Ovary (tissue), 9 donors: ENCODE measurements around the gene C8G. TPM values are rescaled to one million over a fixed set of nuclear protein-coding genes. Genes with fewer than 3 reads are reported as not detected.
A peak's percentile ranks its signal among the peaks of the same experiment; 100 is the strongest.

Experiments used
- DNase-seq, 5 donors: peaks; one replicate each; pipeline ENCODE4 v3.0.0-alpha.2; 2019 to 2020
- H3K27ac ChIP-seq, 2 donors: fragments of 200-600 bp; one replicate each; pipeline versions ENCODE4 v1.5.1 to v1.8.0; 2019 to 2022
- H3K27me3 ChIP-seq: fragments of 200-600 bp; one replicate; pipeline ENCODE4 v1.8.0; 2022
- H3K36me3 ChIP-seq: fragments of 200-600 bp; sonication (generic); one replicate; pipeline ENCODE4 v1.5.1; 2019
- H3K4me1 ChIP-seq: one replicate; pipeline ENCODE4 v1.8.1; 2013; ENCODE audit warnings: mild to moderate bottlenecking, moderate library complexity; ENCODE audit not compliant: insufficient read depth
- H3K4me3 ChIP-seq: fragments of 200-600 bp; sonication (generic); one replicate; pipeline ENCODE4 v1.5.1; 2017
- H3K9me3 ChIP-seq, 2 donors: fragments of 200-600 bp in 1 of 2; sonication (generic) in 1 of 2; one replicate each; pipeline versions ENCODE4 v1.5.1 to v1.8.1; 2013 to 2019; ENCODE audit warnings: mild to moderate bottlenecking in 1 of 2, moderate library complexity in 1 of 2
- CTCF ChIP-seq, 3 donors: fragments of 450-650 bp in 2 of 3; fragments of 200-600 bp in 1 of 3; IDR thresholded peaks; one replicate each; pipeline versions ENCODE4 v1.5.1 to v1.8.0; 2016 to 2022; ENCODE audit warnings: antibody characterized with exemption in 3 of 3, mild to moderate bottlenecking in 1 of 3
- EP300 ChIP-seq: sonication (generic); formaldehyde crosslinking; IDR thresholded peaks from one replicate; pipeline ENCODE4 v1.6.1; 2017; ENCODE audit warnings: antibody characterized with exemption
- POLR2A ChIP-seq: fragments of 450-650 bp; IDR thresholded peaks from one replicate; pipeline ENCODE4 v1.6.1; 2017; ENCODE audit warnings: antibody characterized with exemption, mild to moderate bottlenecking, moderate library complexity
- WGBS, 3 donors: extraction: QIAGEN DNeasy Blood & Tissue Kit in 1 of 3; methylation state at CpG; one replicate each; pipeline versions ENCODE4 v1.1.5 to v1.1.7; 2013 to 2017; 5-methylcytosine and 5-hydroxymethylcytosine counted together
- intact Hi-C, 4 donors: fragments of 100-400 bp; cut with DNase I; formaldehyde crosslinking; loops; one replicate each; pipeline versions ENCODE4 v1.11.0 to v1.15.1; 2022 to 2023
- polyA plus RNA-seq, 2 donors: library from polyadenylated mRNA; stranded (reverse); fragments of 200-250 nt in 1 of 2; fragments of 350-450 nt in 1 of 2; fragmentation: Illumina TruSeq in 1 of 2; extraction: RNeasy Lipid Tissue Mini Kit (QIAGEN cat#74804) in 1 of 2; gene quantifications; one replicate each; pipeline ENCODE4 v1.2.3, GENCODE V29; 2013 to 2014
- total RNA-seq, 7 donors: library from RNA; depleted of rRNA in 2 of 7; stranded (reverse); fragments of >200 nt in 2 of 7; fragmentation: NEBNext Ultra II Directional in 3 of 7; extraction: Animal tissue kit (Norgen Biotek cat#: 25700) in 3 of 7; gene quantifications; one replicate each; pipeline versions ENCODE4 v1.1.0 to v1.2.4, GENCODE V29; 2016 to 2023
- donor health status: DM: no; HTN: no; CAD: no; lungs with moderate emphysema.
- donor health status: DM: no; HTN: no; CAD: no.
- donor health status: Bipolar disorder and iron deficiency.
- donor health status: DM: yes; HTN: yes; CAD: no.
- donor health status: DM: no; HTN: no; CAD: no.
- donor health status: DM: yes; HTN: yes; CAD: no.

C8G gene
- total and polyA plus RNA-seq, 9 donors = 0.38 to 1.00 TPM; not detected in 7

- peak; percentile 46 to 79 (median 66) for DNase-seq
- Histone ChIP-seq H3K36me3 (no peaks in the 10 kb centered on the region), H3K4me1 (peaks cover 6% of the 10 kb centered on the region), H3K4me3 (peak overlapping the region; percentile 34), H3K27me3 (no peaks in the 10 kb centered on the region), H3K9me3 (no peaks in the 10 kb centered on the region), H3K27ac (no peak overlapping the region)
- TF ChIP-seq CTCF (IDR thresholded peaks at IDR 0.05) (no peak), POLR2A (no peak), EP300 (no peak)
- intact Hi-C loops = no loop called here
- WGBS, 3 donors = 1 to 2% (median 1%) methylated on average over 16 to 78 of the region's 78 CpGs
Measured at GRCh38 chr9:136978073-136978864, 33.2 kb downstream of the C8G start.

DNA sequence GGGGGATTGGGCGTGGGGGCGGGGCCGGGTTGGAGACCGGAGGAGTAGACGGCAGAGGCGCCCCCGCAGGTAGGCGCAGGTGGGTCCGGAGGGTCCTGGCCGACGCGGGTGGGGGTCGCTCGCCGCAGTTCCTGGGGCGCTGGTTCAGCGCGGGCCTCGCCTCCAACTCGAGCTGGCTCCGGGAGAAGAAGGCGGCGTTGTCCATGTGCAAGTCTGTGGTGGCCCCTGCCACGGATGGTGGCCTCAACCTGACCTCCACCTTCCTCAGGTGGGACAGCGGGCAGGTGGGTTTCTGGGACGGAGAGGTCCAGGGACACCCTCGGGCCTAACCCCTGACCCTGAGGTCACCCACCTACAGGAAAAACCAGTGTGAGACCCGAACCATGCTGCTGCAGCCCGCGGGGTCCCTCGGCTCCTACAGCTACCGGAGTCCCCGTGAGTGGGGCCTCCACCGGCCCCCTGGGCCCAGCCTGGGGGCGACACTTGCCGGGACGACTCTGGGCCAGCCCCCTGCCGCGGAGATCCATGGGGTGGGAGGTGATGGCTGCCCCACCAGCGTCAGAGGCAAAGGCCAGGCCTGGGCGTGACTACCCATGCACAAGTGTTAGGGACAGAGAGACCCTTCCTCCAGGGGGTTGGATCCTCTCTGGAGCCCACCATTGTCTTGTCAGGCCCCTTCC is 34.0 kb downstream of the C8G start:
- H3K4me1 ChIP-seq = peaks cover 6% of the 10 kb centered on the region
- TF ChIP-seq POLR2A (no peak), EP300 (no peak), CTCF (IDR thresholded peaks at IDR 0.05) (no peak)
- H3K27ac ChIP-seq = no peak overlapping the region
- H3K36me3 ChIP-seq = no peaks in the 10 kb centered on the region
- H3K27me3 ChIP-seq = no peaks in the 10 kb centered on the region
- H3K9me3 ChIP-seq = no peaks in the 10 kb centered on the region
- no peak overlapping the region for H3K4me3 ChIP-seq
- intact Hi-C loops = no loop called here
- peak in 1 of 5 donors; percentile 64 for DNase-seq
- WGBS, 3 donors = 38 to 58% (median 47%) methylated on average over 31 to 41 of the region's 41 CpGs

GRCh38 chr9:136979769-136980587 is 34.9 kb downstream of the C8G start:
- 82 to 85% (median 84%) methylated on average over 26 of the region's 26 CpGs for WGBS, 3 donors
- Histone ChIP-seq H3K36me3 (no peaks in the 10 kb centered on the region), H3K4me1 (peaks cover 6% of the 10 kb centered on the region), H3K27ac (no peak overlapping the region), H3K27me3 (no peaks in the 10 kb centered on the region), H3K4me3 (no peak overlapping the region), H3K9me3 (no peaks in the 10 kb centered on the region)
- TF ChIP-seq CTCF (IDR thresholded peaks at IDR 0.05) (no peak), POLR2A (peak; percentile 12)
- intact Hi-C loops = no loop called here
- no peak for DNase-seq

DNA sequence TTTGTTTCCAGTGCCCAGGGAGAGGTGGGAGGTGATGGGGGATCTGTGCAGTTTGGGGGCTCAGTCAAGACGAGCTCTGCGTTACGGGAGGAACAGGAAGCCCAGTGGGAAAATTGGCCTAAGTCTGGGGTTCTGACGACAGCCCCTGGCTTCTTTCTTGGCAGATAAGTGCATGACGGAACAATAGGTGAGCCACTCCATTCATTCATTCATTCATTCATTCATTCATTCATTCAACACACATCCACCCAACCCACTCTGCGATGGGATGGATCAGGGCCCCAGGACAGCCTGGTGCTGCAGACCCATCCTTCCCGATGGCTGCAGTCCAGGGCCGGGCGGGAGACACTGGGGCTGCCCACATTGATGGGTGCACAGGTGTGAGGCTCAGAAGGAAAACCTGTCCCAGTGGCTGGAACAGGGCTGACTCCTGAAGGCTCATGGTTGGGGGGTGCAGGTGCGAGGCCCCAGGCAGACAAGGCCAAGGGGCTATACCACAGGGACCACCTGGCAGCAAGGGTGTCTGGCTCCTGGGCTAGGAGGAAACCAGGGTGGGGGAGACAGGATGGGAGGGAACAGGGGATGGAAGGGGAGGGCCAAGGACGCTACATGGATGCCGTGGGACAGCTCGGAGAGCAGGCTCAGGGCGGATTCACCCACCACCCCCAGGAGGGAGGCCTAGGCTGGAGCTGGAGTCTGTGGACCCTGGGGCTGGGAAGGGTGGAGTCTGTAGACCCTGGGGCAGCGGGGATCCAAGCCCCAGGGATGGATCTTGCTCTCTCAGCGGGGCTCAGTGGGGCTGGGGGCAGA is 35.8 kb downstream of the C8G start:
- TF ChIP-seq CTCF (IDR thresholded peaks at IDR 0.05) = no peak
- no peak for TF ChIP-seq EP300
- no peak for TF ChIP-seq POLR2A
- WGBS, 3 donors = 86 to 92% (median 88%) methylated on average over 16 of the region's 16 CpGs
- DNase-seq = no peak
- no peaks in the 10 kb centered on the region for H3K27me3 ChIP-seq
- no peaks in the 10 kb centered on the region for H3K9me3 ChIP-seq
- H3K4me1 ChIP-seq = peaks cover 6% of the 10 kb centered on the region
- H3K36me3 ChIP-seq = no peaks in the 10 kb centered on the region
- H3K27ac ChIP-seq = no peak overlapping the region
- intact Hi-C loops = no loop called here
- no peak overlapping the region for H3K4me3 ChIP-seq
